WTC11 (cell line): ENCODE measurements around the gene GJD2. TPM values are rescaled to one million over a fixed set of nuclear protein-coding genes. Genes with fewer than 3 reads are reported as not detected.
A peak's percentile ranks its signal among the peaks of the same experiment; 100 is the strongest.

Source experiments
- ATAC-seq: fragments of 200-7000 bp; cut with Tn5 transposase; 2 replicates; pipeline ENCODE4 v1.10.0; 2021; ENCODE audit warnings: mild to moderate bottlenecking, moderate library complexity
- CTCF ChIA-PET: fragments of 300-600 bp; sonication (Branson Sonifier 250); formaldehyde crosslinking; loops from one replicate; lab custom pipeline; 2021; ENCODE audit warnings: antibody characterized with exemption; lab: Charles Lee
- POLR2A ChIA-PET: fragments of 350-600 bp; sonication (Branson Sonifier 250); formaldehyde crosslinking; loops from one replicate; lab custom pipeline; 2021; ENCODE audit warnings: antibody characterized with exemption; lab: Charles Lee
- DNase-seq: peaks from one replicate; pipeline ENCODE4 v3.0.0; 2021; ENCODE audit warnings: low spot score
- H3K27ac Mint-ChIP-seq: 2 replicates; pipeline ENCODE4 v1.8.0; 2021; ENCODE audit warnings: mixed read lengths
- H3K27me3 Mint-ChIP-seq: 2 replicates; pipeline ENCODE4 v1.8.0; 2021; ENCODE audit warnings: low read depth, mild to moderate bottlenecking, moderate library complexity, mixed read lengths
- H3K36me3 Mint-ChIP-seq: 2 replicates; pipeline ENCODE4 v1.8.0; 2021; ENCODE audit warnings: mixed read lengths
- H3K4me1 Mint-ChIP-seq: 2 replicates; pipeline ENCODE4 v1.8.0; 2022; ENCODE audit warnings: mixed read lengths
- H3K4me3 Mint-ChIP-seq: 2 replicates; pipeline ENCODE4 v1.8.0; 2021; ENCODE audit warnings: mild to moderate bottlenecking, moderate library complexity, mixed read lengths
- H3K9me3 Mint-ChIP-seq: 2 replicates; pipeline ENCODE4 v1.8.0; 2021; ENCODE audit warnings: mixed read lengths
- ATF3 ChIP-seq: sonication (generic); formaldehyde crosslinking; conservative IDR thresholded peaks from 2 replicates; pipeline ENCODE4 v1.8.1; 2022; ENCODE audit warnings: mild to moderate bottlenecking, missing genetic modification reagents
- CREB1 ChIP-seq: sonication (generic); formaldehyde crosslinking; IDR thresholded peaks from 2 replicates; pipeline ENCODE4 v1.8.0; 2023; ENCODE audit warnings: mild to moderate bottlenecking, missing genetic modification reagents
- ELF4 ChIP-seq: sonication (generic); formaldehyde crosslinking; IDR thresholded peaks from 2 replicates; pipeline ENCODE4 v1.8.1; 2022; ENCODE audit warnings: low read depth, mild to moderate bottlenecking, moderate library complexity, missing genetic modification reagents
- ESRRA ChIP-seq: sonication (generic); formaldehyde crosslinking; IDR thresholded peaks from 2 replicates; pipeline ENCODE4 v1.8.1; 2022; ENCODE audit warnings: mild to moderate bottlenecking, missing genetic modification reagents, borderline replicate concordance
- ETV6 ChIP-seq: sonication (generic); formaldehyde crosslinking; IDR thresholded peaks from 2 replicates; pipeline ENCODE4 v1.8.1; 2022; ENCODE audit warnings: mild to moderate bottlenecking, missing genetic modification reagents
- FOXJ3 ChIP-seq: sonication (generic); formaldehyde crosslinking; IDR thresholded peaks from 2 replicates; pipeline ENCODE4 v1.9.0; 2021; ENCODE audit warnings: missing genetic modification reagents, mild to moderate bottlenecking, borderline replicate concordance
- FOXP4 ChIP-seq: sonication (generic); formaldehyde crosslinking; IDR thresholded peaks from 2 replicates; pipeline ENCODE4 v1.8.0; 2022; ENCODE audit warnings: mild to moderate bottlenecking, missing genetic modification reagents
- GTF2I ChIP-seq: fragments of 250-450 bp; sonication (Bioruptor Pico); conservative IDR thresholded peaks from 2 replicates; pipeline ENCODE4 v1.4.0; 2021; ENCODE audit warnings: mild to moderate bottlenecking
- KAT7 ChIP-seq: sonication (generic); formaldehyde crosslinking; IDR thresholded peaks from 2 replicates; pipeline ENCODE4 v1.8.1; 2023; ENCODE audit warnings: missing genetic modification reagents, mild to moderate bottlenecking, borderline replicate concordance
- NR1H2 ChIP-seq: sonication (generic); formaldehyde crosslinking; IDR thresholded peaks from 2 replicates; pipeline ENCODE4 v1.9.0; 2021; ENCODE audit warnings: mild to moderate bottlenecking, moderate library complexity, missing genetic modification reagents
- NR3C1 ChIP-seq: sonication (generic); formaldehyde crosslinking; conservative IDR thresholded peaks from 2 replicates; pipeline ENCODE4 v1.8.1; 2023; ENCODE audit warnings: low read depth, mild to moderate bottlenecking, missing genetic modification reagents
- RELA ChIP-seq: sonication (generic); formaldehyde crosslinking; IDR thresholded peaks from 2 replicates; pipeline ENCODE4 v1.8.1; 2022; ENCODE audit warnings: missing genetic modification reagents, mild to moderate bottlenecking, borderline replicate concordance
- SMAD4 ChIP-seq: sonication (generic); formaldehyde crosslinking; IDR thresholded peaks from 2 replicates; pipeline ENCODE4 v1.8.0; 2022; ENCODE audit warnings: mild to moderate bottlenecking, missing genetic modification reagents
- USF1 ChIP-seq: sonication (generic); formaldehyde crosslinking; IDR thresholded peaks from 2 replicates; pipeline ENCODE4 v1.8.0; 2022; ENCODE audit warnings: mild to moderate bottlenecking, missing genetic modification reagents
- ZNF121 ChIP-seq: sonication (generic); formaldehyde crosslinking; IDR thresholded peaks from 2 replicates; pipeline ENCODE4 v1.8.0; 2023; ENCODE audit warnings: missing genetic modification reagents
- ZNF263 ChIP-seq: sonication (generic); formaldehyde crosslinking; IDR thresholded peaks from 2 replicates; pipeline ENCODE4 v1.8.1; 2022; ENCODE audit warnings: low read depth, mild to moderate bottlenecking, moderate library complexity, missing genetic modification reagents
- ZNF281 ChIP-seq: sonication (generic); formaldehyde crosslinking; IDR thresholded peaks from 2 replicates; pipeline ENCODE4 v1.8.0; 2023; ENCODE audit warnings: mild to moderate bottlenecking, missing genetic modification reagents
- ZNF423 ChIP-seq: fragments of 250-450 bp; sonication (Bioruptor Pico); IDR thresholded peaks from 2 replicates; pipeline ENCODE4 v2.1.2; 2022; ENCODE audit warnings: mild to moderate bottlenecking, moderate library complexity
- total RNA-seq: library from RNA; stranded (reverse); gene quantifications from 3 replicates; pipeline ENCODE4 v1.2.3, GENCODE V29; 2021
- TF ChIP-seq, protein P1 (sequence below): sonication (generic); formaldehyde crosslinking; IDR thresholded peaks from 2 replicates; pipeline ENCODE4 v1.8.1; 2023; ENCODE audit warnings: mild to moderate bottlenecking, missing genetic modification reagents
- TF ChIP-seq, protein P2 (sequence below): sonication (generic); formaldehyde crosslinking; IDR thresholded peaks from 2 replicates; pipeline ENCODE4 v1.8.1; 2022; ENCODE audit warnings: missing genetic modification reagents, borderline replicate concordance
- TF ChIP-seq, protein P3 (sequence below): sonication (generic); formaldehyde crosslinking; IDR thresholded peaks from 2 replicates; pipeline ENCODE4 v1.8.0; 2022; ENCODE audit warnings: mild to moderate bottlenecking, missing genetic modification reagents

Gene GJD2
- total RNA-seq, 1 experiment from 2014 or later: 0.22 TPM

DNA sequence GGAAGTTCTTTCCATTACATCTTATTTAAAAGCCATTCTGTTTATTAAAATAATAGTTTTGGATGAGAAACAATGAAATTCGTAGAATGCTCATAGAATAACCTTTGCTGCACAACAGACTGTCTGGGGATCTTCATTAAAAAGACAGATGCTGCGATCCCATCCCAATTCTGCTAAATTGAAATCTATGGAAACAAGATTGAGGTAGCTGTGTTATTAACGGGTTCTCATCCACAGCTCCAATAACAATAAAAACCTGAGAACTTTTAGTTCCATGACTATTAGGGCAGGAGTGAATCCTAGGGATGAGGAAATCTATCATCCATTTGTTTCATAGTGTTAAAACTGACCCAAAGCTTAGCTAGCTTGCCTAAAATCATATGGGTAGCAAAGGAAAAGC, 2.5 kb upstream of the GJD2 start:
- H3K4me3 Mint-ChIP-seq: no peak overlapping the region
- peaks cover 16% of the 10 kb centered on the region for H3K4me1 Mint-ChIP-seq
- H3K27me3 Mint-ChIP-seq: peaks cover 69% of the 10 kb centered on the region
- ATAC-seq: no peak
- DNase-seq: no peak
- ChIA-PET CTCF (interaction anchor here (1.2 to 1.3 kb wide), 2 partner anchors 49 to 147 kb away, joined by 3 to 4 read pairs; no protein-coding TSS in a partner anchor), POLR2A (no interaction called here)
- H3K9me3 Mint-ChIP-seq: no peaks in the 10 kb centered on the region
- no peak overlapping the region for H3K27ac Mint-ChIP-seq
- TF ChIP-seq, protein P1, sequence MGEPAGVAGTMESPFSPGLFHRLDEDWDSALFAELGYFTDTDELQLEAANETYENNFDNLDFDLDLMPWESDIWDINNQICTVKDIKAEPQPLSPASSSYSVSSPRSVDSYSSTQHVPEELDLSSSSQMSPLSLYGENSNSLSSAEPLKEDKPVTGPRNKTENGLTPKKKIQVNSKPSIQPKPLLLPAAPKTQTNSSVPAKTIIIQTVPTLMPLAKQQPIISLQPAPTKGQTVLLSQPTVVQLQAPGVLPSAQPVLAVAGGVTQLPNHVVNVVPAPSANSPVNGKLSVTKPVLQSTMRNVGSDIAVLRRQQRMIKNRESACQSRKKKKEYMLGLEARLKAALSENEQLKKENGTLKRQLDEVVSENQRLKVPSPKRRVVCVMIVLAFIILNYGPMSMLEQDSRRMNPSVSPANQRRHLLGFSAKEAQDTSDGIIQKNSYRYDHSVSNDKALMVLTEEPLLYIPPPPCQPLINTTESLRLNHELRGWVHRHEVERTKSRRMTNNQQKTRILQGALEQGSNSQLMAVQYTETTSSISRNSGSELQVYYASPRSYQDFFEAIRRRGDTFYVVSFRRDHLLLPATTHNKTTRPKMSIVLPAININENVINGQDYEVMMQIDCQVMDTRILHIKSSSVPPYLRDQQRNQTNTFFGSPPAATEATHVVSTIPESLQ (CRISPR knock-in tag): no peak
- no peak for TF ChIP-seq ELF4 (CRISPR knock-in tag)
- no peak for TF ChIP-seq ATF3 (CRISPR knock-in tag)
- no peak for TF ChIP-seq ZNF423 (CRISPR knock-in tag)
- no peak for TF ChIP-seq FOXP4 (CRISPR knock-in tag)
- no peak for TF ChIP-seq USF1
- no peak for TF ChIP-seq RELA (CRISPR knock-in tag)
- H3K36me3 Mint-ChIP-seq: no peaks in the 10 kb centered on the region

GRCh38 chr15:34755419-34755773, 598 bp upstream of the GJD2 start:
- CTCF ChIA-PET: interaction anchor here (0.6 kb wide), 1 partner anchor 47 kb away, joined by 4 read pairs; no protein-coding TSS in a partner anchor
- H3K27ac Mint-ChIP-seq: no peak overlapping the region
- POLR2A ChIA-PET: interaction anchor here (0.6 kb wide), 1 partner anchor 10 kb away, joined by 3 read pairs; no protein-coding TSS in a partner anchor
- H3K27me3 Mint-ChIP-seq: peaks cover 78% of the 10 kb centered on the region
- H3K4me1 Mint-ChIP-seq: peaks cover 16% of the 10 kb centered on the region
- ATAC-seq (no peak; the same call in 1 of the 2 replicates), DNase-seq (no peak)
- H3K36me3 Mint-ChIP-seq: no peaks in the 10 kb centered on the region
- peak overlapping the region; percentile 77 for H3K4me3 Mint-ChIP-seq
- no peak for TF ChIP-seq GTF2I (CRISPR knock-in tag)
- no peak for TF ChIP-seq SMAD4 (CRISPR knock-in tag)
- TF ChIP-seq ZNF121 (CRISPR knock-in tag): no peak
- TF ChIP-seq, protein P2, sequence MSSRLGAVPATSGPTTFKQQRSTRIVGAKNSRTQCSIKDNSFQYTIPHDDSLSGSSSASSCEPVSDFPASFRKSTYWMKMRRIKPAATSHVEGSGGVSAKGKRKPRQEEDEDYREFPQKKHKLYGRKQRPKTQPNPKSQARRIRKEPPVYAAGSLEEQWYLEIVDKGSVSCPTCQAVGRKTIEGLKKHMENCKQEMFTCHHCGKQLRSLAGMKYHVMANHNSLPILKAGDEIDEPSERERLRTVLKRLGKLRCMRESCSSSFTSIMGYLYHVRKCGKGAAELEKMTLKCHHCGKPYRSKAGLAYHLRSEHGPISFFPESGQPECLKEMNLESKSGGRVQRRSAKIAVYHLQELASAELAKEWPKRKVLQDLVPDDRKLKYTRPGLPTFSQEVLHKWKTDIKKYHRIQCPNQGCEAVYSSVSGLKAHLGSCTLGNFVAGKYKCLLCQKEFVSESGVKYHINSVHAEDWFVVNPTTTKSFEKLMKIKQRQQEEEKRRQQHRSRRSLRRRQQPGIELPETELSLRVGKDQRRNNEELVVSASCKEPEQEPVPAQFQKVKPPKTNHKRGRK (CRISPR knock-in tag): no peak
- TF ChIP-seq CREB1: no peak
- TF ChIP-seq NR3C1: no peak
- no peak for TF ChIP-seq FOXJ3 (CRISPR knock-in tag)
- TF ChIP-seq ESRRA: no peak
- no peak for TF ChIP-seq NR1H2 (CRISPR knock-in tag)
- no peak for TF ChIP-seq KAT7
- TF ChIP-seq, protein P3, sequence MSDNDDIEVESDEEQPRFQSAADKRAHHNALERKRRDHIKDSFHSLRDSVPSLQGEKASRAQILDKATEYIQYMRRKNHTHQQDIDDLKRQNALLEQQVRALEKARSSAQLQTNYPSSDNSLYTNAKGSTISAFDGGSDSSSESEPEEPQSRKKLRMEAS (CRISPR knock-in tag): no peak
- TF ChIP-seq ZNF281 (CRISPR knock-in tag): no peak
- no peak for TF ChIP-seq ETV6 (CRISPR knock-in tag)
- TF ChIP-seq ZNF263 (CRISPR knock-in tag): no peak
- H3K9me3 Mint-ChIP-seq: no peaks in the 10 kb centered on the region
